ENCODE results near the gene CHRDL1. TPM values are rescaled to one million over a fixed set of nuclear protein-coding genes. Genes with fewer than 3 reads are reported as not detected.

Gene CHRDL1
- total RNA-seq, 1 experiment from 2014 or later = not detected

- DNase-seq (ENCODE audit: unreplicated experiment) = no peak
- ChIA-PET CTCF (no interaction called here), POLR2A (interaction anchor here (0.6 kb wide), 1 partner anchor 11 kb away, joined by 3 read pairs; no protein-coding TSS in a partner anchor)
- BruUV-seq (replicated peaks) = no TSS peak
- H3K4me3 Mint-ChIP-seq (ENCODE audit: unreplicated experiment) = no peak overlapping the region
- peaks cover 52% of the 10 kb centered on the region for H3K27me3 Mint-ChIP-seq (ENCODE audit: insufficient read depth, unreplicated experiment)
- intact Hi-C loops (cut with micrococcal nuclease) = no loop called here
- no peaks in the 10 kb centered on the region for H3K4me1 Mint-ChIP-seq (ENCODE audit: insufficient read depth, unreplicated experiment)
- H3K36me3 Mint-ChIP-seq (ENCODE audit: insufficient read depth, unreplicated experiment) = no peaks in the 10 kb centered on the region
- H3K9me3 Mint-ChIP-seq (ENCODE audit: unreplicated experiment) = no peaks in the 10 kb centered on the region
- TF ChIP-seq CTCF (IDR thresholded peaks at IDR 0.05; ENCODE audit: unreplicated experiment) = no peak
- no peak overlapping the region for H3K27ac Mint-ChIP-seq (ENCODE audit: low read depth, unreplicated experiment)
Observed at GRCh38 chrX:110692866-110693265, 102.8 kb downstream of the CHRDL1 start.

GRCh38 chrX:110691446-110691845 lies 104.2 kb downstream of the CHRDL1 start:
- H3K9me3 Mint-ChIP-seq (ENCODE audit: unreplicated experiment) = no peaks in the 10 kb centered on the region
- no peak overlapping the region for H3K27ac Mint-ChIP-seq (ENCODE audit: low read depth, unreplicated experiment)
- CTCF ChIA-PET = no interaction called here
- H3K27me3 Mint-ChIP-seq (ENCODE audit: insufficient read depth, unreplicated experiment) = peaks cover 41% of the 10 kb centered on the region
- H3K4me3 Mint-ChIP-seq (ENCODE audit: unreplicated experiment) = no peak overlapping the region
- no peak for DNase-seq (ENCODE audit: unreplicated experiment)
- H3K4me1 Mint-ChIP-seq (ENCODE audit: insufficient read depth, unreplicated experiment) = no peaks in the 10 kb centered on the region
- POLR2A ChIA-PET = no interaction called here
- no TSS peak for BruUV-seq (replicated peaks)
- intact Hi-C loops (cut with micrococcal nuclease) = no loop called here
- no peaks in the 10 kb centered on the region for H3K36me3 Mint-ChIP-seq (ENCODE audit: insufficient read depth, unreplicated experiment)
- TF ChIP-seq CTCF (IDR thresholded peaks at IDR 0.05; ENCODE audit: unreplicated experiment) = no peak

- Mint-ChIP-seq H3K4me3 (ENCODE audit: unreplicated experiment) (no peak overlapping the region), H3K27me3 (ENCODE audit: insufficient read depth, unreplicated experiment) (no peaks in the 10 kb centered on the region), H3K4me1 (ENCODE audit: insufficient read depth, unreplicated experiment) (no peaks in the 10 kb centered on the region), H3K27ac (ENCODE audit: low read depth, unreplicated experiment) (no peak overlapping the region), H3K9me3 (ENCODE audit: unreplicated experiment) (no peaks in the 10 kb centered on the region), H3K36me3 (ENCODE audit: insufficient read depth, unreplicated experiment) (no peaks in the 10 kb centered on the region)
- no peak for TF ChIP-seq CTCF (IDR thresholded peaks at IDR 0.05; ENCODE audit: unreplicated experiment)
- intact Hi-C loops (cut with micrococcal nuclease) = no loop called here
- CTCF ChIA-PET = no interaction called here
- POLR2A ChIA-PET = no interaction called here
- no TSS peak for BruUV-seq (replicated peaks)
- DNase-seq (ENCODE audit: unreplicated experiment) = peak; percentile 42
Observed at GRCh38 chrX:110684653-110685052, 111.0 kb downstream of the CHRDL1 start.

GRCh38 chrX:110683925-110684324 lies 111.7 kb downstream of the CHRDL1 start:
- H3K4me1 Mint-ChIP-seq (ENCODE audit: insufficient read depth, unreplicated experiment) = no peaks in the 10 kb centered on the region
- no TSS peak for BruUV-seq (replicated peaks)
- POLR2A ChIA-PET = no interaction called here
- CTCF ChIA-PET = no interaction called here
- H3K4me3 Mint-ChIP-seq (ENCODE audit: unreplicated experiment) = no peak overlapping the region
- no peak for TF ChIP-seq CTCF (IDR thresholded peaks at IDR 0.05; ENCODE audit: unreplicated experiment)
- no peak overlapping the region for H3K27ac Mint-ChIP-seq (ENCODE audit: low read depth, unreplicated experiment)
- no peaks in the 10 kb centered on the region for H3K36me3 Mint-ChIP-seq (ENCODE audit: insufficient read depth, unreplicated experiment)
- intact Hi-C loops (cut with micrococcal nuclease) = no loop called here
- no peak for DNase-seq (ENCODE audit: unreplicated experiment)
- peaks cover 4% of the 10 kb centered on the region for H3K27me3 Mint-ChIP-seq (ENCODE audit: insufficient read depth, unreplicated experiment)
- H3K9me3 Mint-ChIP-seq (ENCODE audit: unreplicated experiment) = no peaks in the 10 kb centered on the region

Measured in MCF 10A (cell line).